Loucy (cell line): ENCODE data around the gene MAP3K8.

Source experiments
- H2AFZ ChIP-seq: fragments of 200-600 bp; sonication (generic); 2 replicates; pipeline ENCODE4 v1.6.0; 2016; ENCODE audit warnings: antibody characterized with exemption, mild to moderate bottlenecking, low read length, moderate library complexity
- H3F3A ChIP-seq: fragments of 200-600 bp; 2 replicates; pipeline ENCODE4 v1.6.0; 2016; ENCODE audit warnings: antibody characterized with exemption, low read depth, mild to moderate bottlenecking
- H3K27me3 ChIP-seq: fragments of 200-600 bp; sonication (generic); 2 replicates; pipeline ENCODE4 v1.6.1; 2014; ENCODE audit warnings: low read length, mild to moderate bottlenecking; ENCODE audit not compliant: insufficient read depth, poor library complexity, severe bottlenecking
- H3K36me3 ChIP-seq: fragments of 200-600 bp; sonication (generic); 2 replicates; pipeline ENCODE4 v1.6.1; 2016; ENCODE audit warnings: low read length; ENCODE audit not compliant: insufficient read depth
- H3K4me1 ChIP-seq: fragments of 200-600 bp; sonication (generic); 2 replicates; pipeline ENCODE4 v1.5.1; 2014; ENCODE audit warnings: low read length, mild to moderate bottlenecking; ENCODE audit not compliant: insufficient read depth, poor library complexity, severe bottlenecking
- H3K4me2 ChIP-seq: fragments of 200-600 bp; sonication (generic); 2 replicates; pipeline ENCODE4 v1.6.0; 2014; ENCODE audit warnings: antibody characterized with exemption, low read length, low read depth, mild to moderate bottlenecking; ENCODE audit not compliant: poor library complexity, severe bottlenecking
- H3K4me3 ChIP-seq: fragments of 200-600 bp; sonication (generic); 2 replicates; pipeline ENCODE4 v1.5.1; 2014; ENCODE audit warnings: low read length, mild to moderate bottlenecking, mixed read lengths; ENCODE audit not compliant: poor library complexity, severe bottlenecking
- H3K79me2 ChIP-seq: fragments of 200-600 bp; sonication (generic); 2 replicates; pipeline ENCODE4 v1.6.1; 2014; ENCODE audit warnings: low read length; ENCODE audit not compliant: insufficient read depth
- H3K9ac ChIP-seq: fragments of 200-600 bp; sonication (generic); 2 replicates; pipeline ENCODE4 v1.6.0; 2014; ENCODE audit warnings: mild to moderate bottlenecking, low read depth, low read length, moderate library complexity; ENCODE audit not compliant: poor library complexity, severe bottlenecking
- H3K9me2 ChIP-seq: fragments of 200-600 bp; sonication (generic); replicated peaks from 2 replicates; pipeline ENCODE4 v1.6.1; 2016; ENCODE audit warnings: low read depth, low read length, mixed read lengths
- H3K9me3 ChIP-seq: fragments of 200-600 bp; sonication (generic); 2 replicates; pipeline ENCODE4 v1.6.1; 2014; ENCODE audit warnings: mild to moderate bottlenecking, antibody characterized with exemption, low read length, low read depth; ENCODE audit not compliant: insufficient read depth
- H4K20me1 ChIP-seq: fragments of 200-600 bp; sonication (generic); 2 replicates; pipeline ENCODE4 v1.6.0; 2014; ENCODE audit warnings: antibody characterized with exemption, low read length, mild to moderate bottlenecking; ENCODE audit not compliant: insufficient read depth, poor library complexity, severe bottlenecking
- EZH2phosphoT487 ChIP-seq: fragments of 200-600 bp; IDR thresholded peaks from 2 replicates; pipeline ENCODE4 v1.6.1; 2018; ENCODE audit warnings: antibody characterized with exemption, mild to moderate bottlenecking, moderate library complexity, borderline replicate concordance
- TF ChIP-seq, protein P1 (sequence below): fragments of 200-600 bp; sonication (generic); conservative IDR thresholded peaks from 2 replicates; pipeline ENCODE4 v1.5.1; 2014; ENCODE audit warnings: mild to moderate bottlenecking, antibody characterized with exemption, low read length

The MAP3K8 gene

DNA sequence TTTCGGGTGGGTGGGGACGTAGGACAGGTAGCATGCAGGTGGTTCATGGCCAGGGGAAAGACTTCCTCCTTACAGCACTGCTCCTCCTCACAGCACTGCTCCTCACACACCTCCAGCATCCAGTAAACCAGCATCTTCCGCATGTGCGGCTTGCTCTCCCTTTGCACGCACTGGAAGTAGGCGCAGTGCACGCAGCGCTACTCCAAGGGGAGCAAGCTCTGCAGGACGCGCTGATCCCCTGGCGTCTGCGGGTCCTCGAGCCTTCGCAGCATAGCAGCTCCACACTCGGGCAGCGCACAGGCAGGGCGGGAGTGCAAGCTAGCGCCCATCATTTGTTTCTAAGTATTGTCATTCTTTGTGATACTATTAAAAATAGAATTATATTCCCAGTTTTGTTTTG lies 30.5 kb upstream of the MAP3K8 start:
- Histone ChIP-seq H3K27me3 (no peaks in the 10 kb centered on the region), H3K9ac (no peak overlapping the region), H4K20me1 (no peaks in the 10 kb centered on the region), H2AFZ (no peak overlapping the region), H3K4me2 (no peak overlapping the region), H3F3A (no peaks in the 10 kb centered on the region), H3K9me3 (peaks cover 3% of the 10 kb centered on the region; the same call in 1 of the 2 replicates), H3K9me2 (no peaks in the 10 kb centered on the region), H3K4me1 (no peaks in the 10 kb centered on the region), H3K79me2 (no peaks in the 10 kb centered on the region), H3K4me3 (no peak overlapping the region), H3K36me3 (no peaks in the 10 kb centered on the region)
- TF ChIP-seq EZH2phosphoT487: no peak
- TF ChIP-seq, protein P1, sequence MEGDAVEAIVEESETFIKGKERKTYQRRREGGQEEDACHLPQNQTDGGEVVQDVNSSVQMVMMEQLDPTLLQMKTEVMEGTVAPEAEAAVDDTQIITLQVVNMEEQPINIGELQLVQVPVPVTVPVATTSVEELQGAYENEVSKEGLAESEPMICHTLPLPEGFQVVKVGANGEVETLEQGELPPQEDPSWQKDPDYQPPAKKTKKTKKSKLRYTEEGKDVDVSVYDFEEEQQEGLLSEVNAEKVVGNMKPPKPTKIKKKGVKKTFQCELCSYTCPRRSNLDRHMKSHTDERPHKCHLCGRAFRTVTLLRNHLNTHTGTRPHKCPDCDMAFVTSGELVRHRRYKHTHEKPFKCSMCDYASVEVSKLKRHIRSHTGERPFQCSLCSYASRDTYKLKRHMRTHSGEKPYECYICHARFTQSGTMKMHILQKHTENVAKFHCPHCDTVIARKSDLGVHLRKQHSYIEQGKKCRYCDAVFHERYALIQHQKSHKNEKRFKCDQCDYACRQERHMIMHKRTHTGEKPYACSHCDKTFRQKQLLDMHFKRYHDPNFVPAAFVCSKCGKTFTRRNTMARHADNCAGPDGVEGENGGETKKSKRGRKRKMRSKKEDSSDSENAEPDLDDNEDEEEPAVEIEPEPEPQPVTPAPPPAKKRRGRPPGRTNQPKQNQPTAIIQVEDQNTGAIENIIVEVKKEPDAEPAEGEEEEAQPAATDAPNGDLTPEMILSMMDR: no peak

DNA sequence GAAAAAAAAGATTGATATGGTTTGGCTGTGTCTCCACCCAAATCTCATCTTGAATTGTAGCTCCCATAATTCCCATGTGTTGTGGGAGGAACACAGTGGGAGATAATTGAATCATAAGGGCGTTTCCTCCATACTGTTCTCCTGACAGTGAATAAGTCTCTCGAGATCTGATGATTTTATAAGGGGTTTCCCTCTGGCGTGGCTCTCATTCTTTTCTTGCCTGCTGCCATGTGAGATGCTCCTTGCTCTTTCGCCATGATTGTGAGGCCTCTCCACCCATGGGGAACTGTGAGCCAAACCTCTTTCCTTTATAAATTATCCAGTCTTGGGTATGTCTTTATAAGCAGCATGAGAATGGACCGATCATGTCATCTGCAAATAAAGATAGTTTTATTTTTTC lies 29.4 kb upstream of the MAP3K8 start:
- H3K4me2 ChIP-seq: no peak overlapping the region
- no peaks in the 10 kb centered on the region for H3K9me2 ChIP-seq
- H3K79me2 ChIP-seq: no peaks in the 10 kb centered on the region
- H2AFZ ChIP-seq: no peak overlapping the region
- H3K9me3 ChIP-seq: peaks cover 3% of the 10 kb centered on the region; the same call in 1 of the 2 replicates
- H3K36me3 ChIP-seq: no peaks in the 10 kb centered on the region
- H3K9ac ChIP-seq: no peak overlapping the region
- H3K27me3 ChIP-seq: no peaks in the 10 kb centered on the region
- H3F3A ChIP-seq: no peaks in the 10 kb centered on the region
- no peaks in the 10 kb centered on the region for H3K4me1 ChIP-seq
- no peaks in the 10 kb centered on the region for H4K20me1 ChIP-seq
- TF ChIP-seq EZH2phosphoT487: no peak
- TF ChIP-seq, protein P1: no peak
- H3K4me3 ChIP-seq: no peak overlapping the region

DNA sequence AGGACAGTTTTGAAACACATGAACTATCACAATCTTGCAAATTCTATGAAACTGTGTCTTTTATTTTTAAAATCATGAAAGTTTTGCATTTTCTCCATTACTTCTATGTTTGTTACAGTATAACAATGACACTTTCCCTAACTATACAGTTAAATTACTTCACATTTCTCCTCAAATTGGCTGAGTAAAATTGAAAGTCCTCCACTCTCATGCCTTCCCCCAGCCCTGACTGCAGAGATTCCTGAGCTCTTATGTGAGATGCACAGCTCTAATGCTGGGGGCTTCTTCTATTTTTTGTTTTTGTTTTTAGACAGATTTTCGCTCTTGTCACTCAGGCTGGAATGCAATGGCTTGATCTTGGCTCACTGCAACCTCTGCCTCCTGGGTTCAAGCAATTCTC lies 22.7 kb upstream of the MAP3K8 start:
- no peaks in the 10 kb centered on the region for H3F3A ChIP-seq
- no peak for TF ChIP-seq EZH2phosphoT487
- TF ChIP-seq, protein P1: no peak
- H3K4me3 ChIP-seq: no peak overlapping the region
- H3K9me2 ChIP-seq: no peaks in the 10 kb centered on the region
- H3K4me1 ChIP-seq: no peaks in the 10 kb centered on the region
- H3K4me2 ChIP-seq: no peak overlapping the region
- no peak overlapping the region for H3K9ac ChIP-seq
- H2AFZ ChIP-seq: no peak overlapping the region
- no peaks in the 10 kb centered on the region for H3K9me3 ChIP-seq
- H3K79me2 ChIP-seq: no peaks in the 10 kb centered on the region
- no peaks in the 10 kb centered on the region for H3K36me3 ChIP-seq
- no peaks in the 10 kb centered on the region for H3K27me3 ChIP-seq
- H4K20me1 ChIP-seq: no peaks in the 10 kb centered on the region
